ENCODE data around the gene TSC22D3. TPM values are rescaled to one million over a fixed set of nuclear protein-coding genes. Genes with fewer than 3 reads are reported as not detected.
A peak's percentile ranks its signal among the peaks of the same experiment; 100 is the strongest.
"Not testable (repeated sequence)": the region's sequence is repeated elsewhere in the genome, so short reads cannot be mapped to it uniquely, and the experiment has no call there.

Gene TSC22D3
- total and polyA plus RNA-seq, 4 donors, result 117 to 447 (median 303) TPM

- H3K9ac ChIP-seq (ENCODE audit: insufficient read depth in 1 of 2, low read length in 2 of 2), result no peak overlapping the region
- no peak overlapping the region for H3K4me3 ChIP-seq
- TF ChIP-seq CTCF (IDR thresholded peaks at IDR 0.05; ENCODE audit: control extremely low read depth, extremely low read depth), result peak; percentile 53
- WGBS, 2 donors, result 9 to 10% methylated on average over 8 to 9 of the region's 9 CpGs
- no peaks in the 10 kb centered on the region for H3K9me3 ChIP-seq (ENCODE audit: control insufficient read depth in 4 of 4, insufficient read depth in 3 of 4, low read length in 3 of 4)
- DNase-seq, result peak; percentile 41 to 57 (median 43)
- H3K27me3 ChIP-seq (ENCODE audit: control insufficient read depth in 3 of 3, insufficient read depth in 3 of 3, low read length in 2 of 3), result peaks cover 0 to 9% (median 7%) of the 10 kb centered on the region in 3 donors
- no peaks in the 10 kb centered on the region for H3K36me3 ChIP-seq (ENCODE audit: control insufficient read depth in 4 of 4, insufficient read depth in 4 of 4, low read length in 4 of 4)
- H3K4me1 ChIP-seq (ENCODE audit: control insufficient read depth in 5 of 5, insufficient read depth in 5 of 5, low read length in 5 of 5), result peaks cover 0 to 25% (median 6%) of the 10 kb centered on the region in 5 donors
- peak; percentile 49 for ATAC-seq (ENCODE audit: insufficient read depth, low FRiP score)
- peak overlapping the region; percentile 74 to 94 for H3K27ac ChIP-seq (ENCODE audit: low read depth in 1 of 2, low read length in 1 of 2)
Measured at GRCh38 chrX:107672955-107673378, 102.6 kb downstream of the TSC22D3 start.

- H3K9me3 ChIP-seq (ENCODE audit: control insufficient read depth in 4 of 4, insufficient read depth in 3 of 4, low read length in 3 of 4); H3K27ac ChIP-seq (ENCODE audit: low read depth in 1 of 2, low read length in 1 of 2); H3K27me3 ChIP-seq (ENCODE audit: control insufficient read depth in 3 of 3, insufficient read depth in 3 of 3, low read length in 2 of 3); H3K4me3 ChIP-seq; H3K9ac ChIP-seq (ENCODE audit: insufficient read depth in 1 of 2, low read length in 2 of 2); H3K36me3 ChIP-seq (ENCODE audit: control insufficient read depth in 4 of 4, insufficient read depth in 4 of 4, low read length in 4 of 4); DNase-seq; ATAC-seq (ENCODE audit: insufficient read depth, low FRiP score): not testable (repeated sequence)
- 87 to 95% methylated on average over 9 of the region's 9 CpGs for WGBS, 2 donors
- peaks cover 0 to 20% (median 6%) of the 10 kb centered on the region in 5 donors for H3K4me1 ChIP-seq (ENCODE audit: control insufficient read depth in 5 of 5, insufficient read depth in 5 of 5, low read length in 5 of 5)
Measured at GRCh38 chrX:107671256-107671655, 104.3 kb downstream of the TSC22D3 start.

DNA sequence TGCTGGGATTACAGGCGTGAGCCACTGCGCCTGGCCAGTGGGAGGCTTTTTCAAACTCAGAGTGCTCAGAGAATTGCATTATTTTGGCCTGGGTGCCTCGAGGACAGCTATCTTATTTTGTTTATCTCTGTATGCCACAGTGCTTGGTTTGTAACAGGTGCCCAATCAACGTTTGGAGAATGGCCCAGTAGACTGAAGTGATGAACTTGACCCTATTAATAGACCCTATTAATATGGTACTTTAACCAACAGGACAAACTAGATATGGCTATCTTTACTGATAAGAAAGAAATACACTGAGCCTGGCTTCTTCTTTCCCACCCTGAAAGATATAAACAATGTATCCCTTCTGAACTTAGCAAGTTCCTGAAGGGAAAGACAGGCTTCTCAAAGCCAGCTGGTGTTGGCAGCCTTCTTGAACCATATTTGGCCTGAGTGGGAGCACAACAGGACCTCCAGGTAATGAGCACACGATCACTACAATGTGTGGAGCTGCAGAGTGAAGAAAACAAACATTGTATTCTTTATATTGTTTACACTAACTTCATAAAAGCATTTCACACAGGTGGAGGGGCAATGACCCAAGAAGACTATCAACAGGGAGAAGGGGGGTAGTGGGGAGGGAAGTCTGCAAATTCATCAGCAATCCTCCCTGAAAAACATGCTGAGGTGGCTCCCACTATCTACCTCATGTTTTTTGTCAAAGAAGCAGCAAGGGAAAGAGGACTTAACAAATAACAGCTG is 105.5 kb downstream of the TSC22D3 start:
- Histone ChIP-seq H3K4me1 (ENCODE audit: control insufficient read depth in 5 of 5, insufficient read depth in 5 of 5, low read length in 5 of 5) (peaks cover 0 to 15% (median 4%) of the 10 kb centered on the region in 5 donors), H3K9ac (ENCODE audit: insufficient read depth in 1 of 2, low read length in 2 of 2) (no peak overlapping the region), H3K4me3 (no peak overlapping the region), H3K36me3 (ENCODE audit: control insufficient read depth in 4 of 4, insufficient read depth in 4 of 4, low read length in 4 of 4) (no peaks in the 10 kb centered on the region), H3K27ac (ENCODE audit: low read depth in 1 of 2, low read length in 1 of 2) (no peak overlapping the region), H3K9me3 (ENCODE audit: control insufficient read depth in 4 of 4, insufficient read depth in 3 of 4, low read length in 3 of 4) (no peaks in the 10 kb centered on the region), H3K27me3 (ENCODE audit: control insufficient read depth in 3 of 3, insufficient read depth in 3 of 3, low read length in 2 of 3) (peaks cover 0 to 9% (median 3%) of the 10 kb centered on the region in 3 donors)
- WGBS, 2 donors, result 53 to 72% methylated on average over 5 of the region's 5 CpGs
- TF ChIP-seq CTCF (IDR thresholded peaks at IDR 0.05; ENCODE audit: control extremely low read depth, extremely low read depth), result no peak
- ATAC-seq (ENCODE audit: insufficient read depth, low FRiP score) (no peak), DNase-seq (no peak)

GRCh38 chrX:107669261-107669660 is 106.3 kb downstream of the TSC22D3 start:
- WGBS, 2 donors, result 51 to 53% methylated on average over 4 of the region's 4 CpGs
- no peak for ATAC-seq (ENCODE audit: insufficient read depth, low FRiP score)
- no peak for TF ChIP-seq CTCF (IDR thresholded peaks at IDR 0.05; ENCODE audit: control extremely low read depth, extremely low read depth)
- peaks cover 0 to 9% (median 0%) of the 10 kb centered on the region in 3 donors for H3K27me3 ChIP-seq (ENCODE audit: control insufficient read depth in 3 of 3, insufficient read depth in 3 of 3, low read length in 2 of 3)
- DNase-seq, result no peak
- H3K4me3 ChIP-seq, result no peak overlapping the region
- no peaks in the 10 kb centered on the region for H3K9me3 ChIP-seq (ENCODE audit: control insufficient read depth in 4 of 4, insufficient read depth in 3 of 4, low read length in 3 of 4)
- no peaks in the 10 kb centered on the region for H3K36me3 ChIP-seq (ENCODE audit: control insufficient read depth in 4 of 4, insufficient read depth in 4 of 4, low read length in 4 of 4)
- no peak overlapping the region for H3K27ac ChIP-seq (ENCODE audit: low read depth in 1 of 2, low read length in 1 of 2)
- peaks cover 0 to 7% (median 1%) of the 10 kb centered on the region in 5 donors for H3K4me1 ChIP-seq (ENCODE audit: control insufficient read depth in 5 of 5, insufficient read depth in 5 of 5, low read length in 5 of 5)
- no peak overlapping the region for H3K9ac ChIP-seq (ENCODE audit: insufficient read depth in 1 of 2, low read length in 2 of 2)

DNA sequence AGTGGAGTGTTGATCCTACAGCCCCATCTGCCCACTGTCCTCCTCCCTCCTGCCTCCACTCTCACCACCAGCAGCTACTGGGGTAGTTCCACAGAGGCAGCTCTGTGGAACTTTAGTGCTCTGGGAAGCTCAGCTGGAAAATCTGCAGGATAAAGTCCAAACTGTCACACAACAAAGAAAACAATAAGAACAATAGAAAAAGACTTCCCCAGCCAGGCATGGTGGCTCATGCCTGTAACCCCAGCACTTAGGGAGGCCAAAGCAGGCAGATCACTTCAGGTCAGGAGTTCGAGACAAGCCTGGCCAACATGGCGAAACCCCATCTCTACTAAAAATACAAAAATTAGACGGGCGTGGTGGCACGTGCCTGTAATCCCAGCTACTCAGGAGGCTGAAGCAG is 106.9 kb downstream of the TSC22D3 start:
- not testable (repeated sequence) for H3K4me1 ChIP-seq (ENCODE audit: control insufficient read depth in 5 of 5, insufficient read depth in 5 of 5, low read length in 5 of 5); ATAC-seq (ENCODE audit: insufficient read depth, low FRiP score); H3K27ac ChIP-seq (ENCODE audit: low read depth in 1 of 2, low read length in 1 of 2); H3K4me3 ChIP-seq; H3K9ac ChIP-seq (ENCODE audit: insufficient read depth in 1 of 2, low read length in 2 of 2); DNase-seq; H3K27me3 ChIP-seq (ENCODE audit: control insufficient read depth in 3 of 3, insufficient read depth in 3 of 3, low read length in 2 of 3); H3K36me3 ChIP-seq (ENCODE audit: control insufficient read depth in 4 of 4, insufficient read depth in 4 of 4, low read length in 4 of 4); H3K9me3 ChIP-seq (ENCODE audit: control insufficient read depth in 4 of 4, insufficient read depth in 3 of 4, low read length in 3 of 4)
- 85 to 96% methylated on average over 5 of the region's 5 CpGs for WGBS, 2 donors
